Peyer's patch (tissue), 4 donors: Measurements from ENCODE around the gene FTO.

Experiments
- POLR2A ChIP-seq, 2 donors: fragments of 450-650 bp; IDR thresholded peaks; one replicate each; pipeline ENCODE4 v1.5.1; 2017; ENCODE audit warnings: antibody characterized with exemption in 2 of 2, mild to moderate bottlenecking in 2 of 2, moderate library complexity in 2 of 2
- TF ChIP-seq, protein P1 (sequence below), 6 experiments: fragments of 450-650 bp in 4 of 6; fragments of 200-600 bp in 2 of 6; sonication (generic) in 1 of 6; IDR thresholded peaks; one replicate each; pipeline ENCODE4 v1.5.1; 2017 to 2019; ENCODE audit warnings: antibody characterized with exemption in 6 of 6, mild to moderate bottlenecking in 3 of 6, moderate library complexity in 1 of 6

GRCh38 chr16:54125751-54126655 is 422.0 kb downstream of the FTO start:
- TF ChIP-seq, protein P1, sequence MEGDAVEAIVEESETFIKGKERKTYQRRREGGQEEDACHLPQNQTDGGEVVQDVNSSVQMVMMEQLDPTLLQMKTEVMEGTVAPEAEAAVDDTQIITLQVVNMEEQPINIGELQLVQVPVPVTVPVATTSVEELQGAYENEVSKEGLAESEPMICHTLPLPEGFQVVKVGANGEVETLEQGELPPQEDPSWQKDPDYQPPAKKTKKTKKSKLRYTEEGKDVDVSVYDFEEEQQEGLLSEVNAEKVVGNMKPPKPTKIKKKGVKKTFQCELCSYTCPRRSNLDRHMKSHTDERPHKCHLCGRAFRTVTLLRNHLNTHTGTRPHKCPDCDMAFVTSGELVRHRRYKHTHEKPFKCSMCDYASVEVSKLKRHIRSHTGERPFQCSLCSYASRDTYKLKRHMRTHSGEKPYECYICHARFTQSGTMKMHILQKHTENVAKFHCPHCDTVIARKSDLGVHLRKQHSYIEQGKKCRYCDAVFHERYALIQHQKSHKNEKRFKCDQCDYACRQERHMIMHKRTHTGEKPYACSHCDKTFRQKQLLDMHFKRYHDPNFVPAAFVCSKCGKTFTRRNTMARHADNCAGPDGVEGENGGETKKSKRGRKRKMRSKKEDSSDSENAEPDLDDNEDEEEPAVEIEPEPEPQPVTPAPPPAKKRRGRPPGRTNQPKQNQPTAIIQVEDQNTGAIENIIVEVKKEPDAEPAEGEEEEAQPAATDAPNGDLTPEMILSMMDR (IDR thresholded peaks at IDR 0.05), result no peak
- TF ChIP-seq POLR2A (IDR thresholded peaks at IDR 0.05), result no peak
